CD4-positive, alpha-beta T cell treated with Interferon gamma for 1 hour (primary cell): ENCODE data around the gene STAG1.
"Not testable (repeated sequence)": the region's sequence is repeated elsewhere in the genome, so short reads cannot be mapped to it uniquely, and the experiment has no call there.

Experiments
- DNase-seq: peaks from one replicate; pipeline ENCODE4 v3.0.0-alpha.2; 2020

Gene STAG1

GRCh38 chr3:136576279-136577009 lies 175.7 kb downstream of the STAG1 start:
- DNase-seq, result no peak

- DNase-seq, result no peak
Measured at GRCh38 chr3:136567599-136568188, 184.5 kb downstream of the STAG1 start.

- DNase-seq, result not testable (repeated sequence)
Measured at GRCh38 chr3:136564962-136565361, 187.2 kb downstream of the STAG1 start.

- DNase-seq, result no peak
Measured at GRCh38 chr3:136562026-136562425, 190.2 kb downstream of the STAG1 start.

- no peak for DNase-seq
Measured at GRCh38 chr3:136559896-136560295, 192.3 kb downstream of the STAG1 start.

- DNase-seq, result not testable (repeated sequence)
Measured at GRCh38 chr3:136549461-136549860, 202.7 kb downstream of the STAG1 start.

GRCh38 chr3:136547293-136547692 lies 204.9 kb downstream of the STAG1 start:
- no peak for DNase-seq

GRCh38 chr3:136546720-136547119 lies 205.5 kb downstream of the STAG1 start:
- DNase-seq, result no peak

GRCh38 chr3:136545664-136546268 lies 206.4 kb downstream of the STAG1 start:
- DNase-seq, result no peak

- no peak for DNase-seq
Measured at GRCh38 chr3:136544532-136544931, 207.6 kb downstream of the STAG1 start.

- DNase-seq, result no peak
Measured at GRCh38 chr3:136543385-136543784, 208.8 kb downstream of the STAG1 start.

- no peak for DNase-seq
Measured at GRCh38 chr3:136535906-136536305, 216.3 kb downstream of the STAG1 start.

- no peak for DNase-seq
Measured at GRCh38 chr3:136532766-136533165, 219.4 kb downstream of the STAG1 start.

- no peak for DNase-seq
Measured at GRCh38 chr3:136518102-136518501, 234.1 kb downstream of the STAG1 start.

GRCh38 chr3:136516656-136517055 lies 235.5 kb downstream of the STAG1 start:
- DNase-seq, result no peak

- no peak for DNase-seq
Measured at GRCh38 chr3:136516095-136516494, 236.1 kb downstream of the STAG1 start.

- DNase-seq, result not testable (repeated sequence)
Measured at GRCh38 chr3:136514533-136514932, 237.6 kb downstream of the STAG1 start.

- no peak for DNase-seq
Measured at GRCh38 chr3:136513367-136513766, 238.8 kb downstream of the STAG1 start.

GRCh38 chr3:136512381-136512780 lies 239.8 kb downstream of the STAG1 start:
- DNase-seq, result no peak

- no peak for DNase-seq
Measured at GRCh38 chr3:136505676-136506075, 246.5 kb downstream of the STAG1 start.

- DNase-seq, result no peak
Measured at GRCh38 chr3:136503056-136503455, 249.1 kb downstream of the STAG1 start.

- no peak for DNase-seq
Measured at GRCh38 chr3:136498919-136499447, 253.2 kb downstream of the STAG1 start.

GRCh38 chr3:136495213-136495612 lies 257.0 kb downstream of the STAG1 start:
- no peak for DNase-seq
